ENCODE data around the gene STARD3NL. TPM values are rescaled to one million over a fixed set of nuclear protein-coding genes. Genes with fewer than 3 reads are reported as not detected.

STARD3NL gene
- polyA plus RNA-seq, 1 experiment: 25.8 TPM

GRCh38 chr7:38217672-38218071 is 39.6 kb downstream of the STARD3NL start:
- ChIA-PET POLR2A (no interaction called here), CTCF (interaction anchor here (0.7 to 7.5 kb wide), 7 partner anchors 20 to 117 kb away, joined by 3 to 82 read pairs (median 23); no protein-coding TSS in a partner anchor)
- Histone ChIP-seq H3K36me3 (ENCODE audit: control insufficient read depth, insufficient read depth, low read length) (peaks cover 4% of the 10 kb centered on the region; the same call in 1 of the 2 replicates), H3K27me3 (ENCODE audit: control insufficient read depth, insufficient read depth, low read length) (no peaks in the 10 kb centered on the region), H3K4me3 (ENCODE audit: low read depth, low read length) (no peak overlapping the region)
- no peak for DNase-seq (ENCODE audit: low read depth)
- TF ChIP-seq, protein P1, sequence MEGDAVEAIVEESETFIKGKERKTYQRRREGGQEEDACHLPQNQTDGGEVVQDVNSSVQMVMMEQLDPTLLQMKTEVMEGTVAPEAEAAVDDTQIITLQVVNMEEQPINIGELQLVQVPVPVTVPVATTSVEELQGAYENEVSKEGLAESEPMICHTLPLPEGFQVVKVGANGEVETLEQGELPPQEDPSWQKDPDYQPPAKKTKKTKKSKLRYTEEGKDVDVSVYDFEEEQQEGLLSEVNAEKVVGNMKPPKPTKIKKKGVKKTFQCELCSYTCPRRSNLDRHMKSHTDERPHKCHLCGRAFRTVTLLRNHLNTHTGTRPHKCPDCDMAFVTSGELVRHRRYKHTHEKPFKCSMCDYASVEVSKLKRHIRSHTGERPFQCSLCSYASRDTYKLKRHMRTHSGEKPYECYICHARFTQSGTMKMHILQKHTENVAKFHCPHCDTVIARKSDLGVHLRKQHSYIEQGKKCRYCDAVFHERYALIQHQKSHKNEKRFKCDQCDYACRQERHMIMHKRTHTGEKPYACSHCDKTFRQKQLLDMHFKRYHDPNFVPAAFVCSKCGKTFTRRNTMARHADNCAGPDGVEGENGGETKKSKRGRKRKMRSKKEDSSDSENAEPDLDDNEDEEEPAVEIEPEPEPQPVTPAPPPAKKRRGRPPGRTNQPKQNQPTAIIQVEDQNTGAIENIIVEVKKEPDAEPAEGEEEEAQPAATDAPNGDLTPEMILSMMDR (IDR thresholded peaks at IDR 0.05; ENCODE audit: insufficient read depth, low read depth, low read length): no peak

DNA sequence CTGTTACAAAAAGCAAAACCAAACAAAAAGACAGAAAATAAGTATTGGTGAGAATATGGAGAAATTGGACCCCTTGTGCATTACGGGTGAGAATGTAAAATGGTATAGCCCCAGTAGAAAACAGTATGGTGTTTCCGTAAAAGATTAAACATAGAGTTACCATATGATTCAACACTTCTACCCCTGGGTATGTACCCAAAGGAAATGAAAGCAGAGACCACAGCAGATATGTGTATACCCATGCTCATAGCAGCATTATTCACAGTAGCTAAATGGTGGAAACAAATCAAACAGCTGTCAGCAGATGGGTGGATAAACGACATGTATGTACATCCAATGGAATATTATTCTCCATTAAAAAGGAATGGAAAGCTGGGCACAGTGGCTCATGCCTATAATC is 42.4 kb downstream of the STARD3NL start:
- no peaks in the 10 kb centered on the region for H3K27me3 ChIP-seq (ENCODE audit: control insufficient read depth, insufficient read depth, low read length)
- DNase-seq (ENCODE audit: low read depth): no peak
- ChIA-PET POLR2A (no interaction called here), CTCF (interaction anchor here (0.8 to 7.5 kb wide), 8 partner anchors 9 to 318 kb away, joined by 3 to 82 read pairs (median 6); no protein-coding TSS in a partner anchor)
- TF ChIP-seq, protein P1 (IDR thresholded peaks at IDR 0.05; ENCODE audit: insufficient read depth, low read depth, low read length): no peak
- no peak overlapping the region for H3K4me3 ChIP-seq (ENCODE audit: low read depth, low read length)
- H3K36me3 ChIP-seq (ENCODE audit: control insufficient read depth, insufficient read depth, low read length): peaks cover 4% of the 10 kb centered on the region; the same call in 1 of the 2 replicates

- TF ChIP-seq, protein P1 (IDR thresholded peaks at IDR 0.05; ENCODE audit: insufficient read depth, low read depth, low read length): peak; percentile 80
- ChIA-PET CTCF (interaction anchor here (0.8 to 7.5 kb wide), 30 partner anchors 9 to 321 kb away, joined by 3 to 82 read pairs (median 5); no protein-coding TSS in a partner anchor), POLR2A (no interaction called here)
- no peak for DNase-seq (ENCODE audit: low read depth)
- Histone ChIP-seq H3K4me3 (ENCODE audit: low read depth, low read length) (no peak overlapping the region), H3K36me3 (ENCODE audit: control insufficient read depth, insufficient read depth, low read length) (peaks cover 3% of the 10 kb centered on the region), H3K27me3 (ENCODE audit: control insufficient read depth, insufficient read depth, low read length) (no peaks in the 10 kb centered on the region)
Observed at GRCh38 chr7:38222481-38223096, 44.5 kb downstream of the STARD3NL start.

- no peak overlapping the region for H3K4me3 ChIP-seq (ENCODE audit: low read depth, low read length)
- no peaks in the 10 kb centered on the region for H3K27me3 ChIP-seq (ENCODE audit: control insufficient read depth, insufficient read depth, low read length)
- H3K36me3 ChIP-seq (ENCODE audit: control insufficient read depth, insufficient read depth, low read length): peaks cover 3% of the 10 kb centered on the region
- CTCF ChIA-PET: interaction anchor here (0.7 to 7.5 kb wide), 28 partner anchors 8 to 322 kb away, joined by 3 to 82 read pairs (median 5); no protein-coding TSS in a partner anchor
- DNase-seq (ENCODE audit: low read depth): no peak
- TF ChIP-seq, protein P1 (IDR thresholded peaks at IDR 0.05; ENCODE audit: insufficient read depth, low read depth, low read length): no peak
- POLR2A ChIA-PET: no interaction called here
Observed at GRCh38 chr7:38223306-38223705, 45.3 kb downstream of the STARD3NL start.

DNA sequence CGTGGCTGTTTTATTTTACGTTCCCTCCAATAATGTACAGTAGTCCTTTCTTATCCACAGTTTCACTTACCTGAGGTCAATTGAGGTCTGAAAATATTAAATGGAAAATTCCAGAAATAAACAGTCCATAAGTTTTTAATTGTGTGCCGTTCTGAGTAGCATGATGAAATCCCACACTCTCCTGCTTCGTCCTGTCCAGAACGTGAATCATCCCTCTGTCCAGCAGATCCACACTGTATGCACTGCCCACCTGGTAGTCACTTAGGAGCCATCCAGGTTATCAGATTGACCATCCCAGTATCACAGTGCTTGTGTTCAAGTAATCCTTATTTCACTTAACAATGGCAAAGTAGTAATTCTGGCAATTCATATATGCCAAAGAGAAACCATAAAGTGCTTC is 46.3 kb downstream of the STARD3NL start:
- Histone ChIP-seq H3K36me3 (ENCODE audit: control insufficient read depth, insufficient read depth, low read length) (peaks cover 3% of the 10 kb centered on the region), H3K27me3 (ENCODE audit: control insufficient read depth, insufficient read depth, low read length) (no peaks in the 10 kb centered on the region), H3K4me3 (ENCODE audit: low read depth, low read length) (no peak overlapping the region)
- TF ChIP-seq, protein P1 (IDR thresholded peaks at IDR 0.05; ENCODE audit: insufficient read depth, low read depth, low read length): no peak
- ChIA-PET CTCF (interaction anchor here (1.0 to 7.5 kb wide), 4 partner anchors 9 to 121 kb away, joined by 3 to 82 read pairs (median 12); no protein-coding TSS in a partner anchor), POLR2A (no interaction called here)
- no peak for DNase-seq (ENCODE audit: low read depth)

All from BJ (cell line).